Effector CD4-positive, alpha-beta T cell (primary cell): Measurements from ENCODE around the gene SH2B2.

ENCODE experiments used
- DNase-seq: peaks from one replicate; pipeline ENCODE4 v3.0.0-alpha.2; 2020
- total RNA-seq: gene quantifications from one replicate; lab custom pipeline; 2026; lab: John Stamatoyannopoulos, UW

The SH2B2 gene
- total RNA-seq, result 2.1 reads per million, percentile 4 among the genes with 10 or more reads in this experiment

DNA sequence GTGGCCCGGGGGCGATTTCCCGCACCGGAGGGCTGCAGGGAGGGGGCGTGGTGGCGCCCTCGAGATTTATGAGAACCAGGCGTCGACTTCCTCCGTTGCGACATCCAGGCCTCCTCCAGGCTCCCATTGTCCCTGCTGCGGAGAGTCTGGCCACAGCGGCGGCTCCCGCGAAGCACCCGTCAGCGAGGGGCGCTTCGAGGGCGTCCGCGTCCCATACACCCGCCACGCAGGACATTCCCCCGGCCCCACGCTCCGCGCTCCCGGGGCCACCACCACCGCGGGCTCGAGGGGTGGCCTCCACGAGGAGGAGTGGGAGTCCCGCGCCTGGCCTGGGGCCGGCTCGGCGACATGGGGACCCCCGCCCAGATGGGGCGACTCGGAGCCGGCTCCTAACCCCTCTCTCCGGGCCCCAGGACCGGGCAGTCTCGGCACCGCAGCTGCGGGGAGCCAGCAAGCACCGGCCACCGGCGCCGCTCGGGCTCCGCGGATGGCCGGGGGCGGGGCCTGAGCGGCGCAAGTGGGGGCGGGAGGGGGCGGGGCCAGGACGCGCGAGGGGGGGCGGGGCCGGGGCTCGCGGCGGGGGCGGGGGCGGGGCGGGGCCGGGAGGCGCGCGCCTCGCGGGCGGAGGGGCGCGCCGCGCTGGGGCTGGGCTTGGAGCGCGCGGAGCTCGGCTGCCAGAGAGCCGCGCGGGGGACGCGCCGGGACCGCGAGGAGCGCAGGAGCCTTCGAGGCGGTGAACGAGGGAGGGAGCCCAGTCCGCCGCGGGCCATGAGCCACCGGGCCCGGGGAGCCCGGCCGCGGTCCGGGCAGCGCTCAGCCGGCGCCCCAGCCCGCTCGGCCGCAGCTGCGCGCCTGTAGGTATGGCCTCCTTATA, at the start of gene SH2B2:
SH2B2 (plus strand) TSS at position 632 of the 874 bp plus-strand sequence. CDS start 13,683 bp downstream, outside the sequence.
- peak; percentile 24 for DNase-seq

DNA sequence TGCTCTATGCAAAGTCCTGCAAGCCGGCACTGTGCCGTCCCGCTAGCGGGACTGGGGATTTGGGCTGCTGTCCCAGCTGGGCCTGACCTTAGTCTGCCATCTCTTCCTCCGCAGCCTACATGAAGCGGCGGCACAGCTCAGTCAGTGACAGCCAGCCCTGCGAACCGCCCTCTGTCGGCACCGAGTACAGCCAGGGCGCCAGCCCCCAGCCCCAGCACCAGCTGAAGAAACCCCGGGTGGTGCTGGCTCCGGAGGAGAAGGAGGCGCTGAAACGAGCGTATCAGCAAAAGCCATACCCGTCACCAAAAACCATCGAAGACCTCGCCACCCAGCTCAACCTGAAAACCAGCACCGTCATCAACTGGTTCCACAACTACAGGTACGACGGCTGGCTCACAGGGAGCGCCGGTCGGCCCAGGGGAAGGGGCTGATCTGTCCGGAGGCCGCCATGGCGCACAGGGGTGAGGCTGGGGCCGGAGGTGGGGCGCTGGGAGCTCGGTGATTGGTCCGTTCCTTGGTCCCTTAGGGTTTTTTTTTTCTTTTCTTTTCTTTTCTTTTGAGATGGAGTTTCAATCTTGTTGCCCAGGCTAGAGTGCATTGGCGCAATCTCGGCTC, 47.4 kb upstream of the SH2B2 start:
- DNase-seq, result no peak

DNA sequence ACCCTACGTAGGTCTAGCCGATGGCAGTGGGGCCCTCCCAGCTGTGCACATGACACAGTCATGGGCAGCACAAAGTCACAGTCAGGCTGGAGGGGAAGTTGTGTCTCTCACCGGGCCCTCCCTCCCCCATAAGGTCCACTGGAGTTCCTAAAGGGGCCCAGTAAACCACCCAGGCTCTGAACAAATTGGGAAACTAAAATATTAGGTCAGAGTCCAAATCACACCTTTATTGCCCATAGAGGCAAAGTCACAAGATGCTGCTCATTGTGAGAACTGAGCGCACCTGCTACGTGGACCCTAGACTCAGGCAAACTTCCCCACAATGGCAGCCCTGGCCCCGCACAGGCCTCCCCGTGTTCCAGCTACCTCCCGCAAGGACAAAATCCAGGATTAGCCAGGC, 45.2 kb upstream of the SH2B2 start:
- DNase-seq, result no peak

DNA sequence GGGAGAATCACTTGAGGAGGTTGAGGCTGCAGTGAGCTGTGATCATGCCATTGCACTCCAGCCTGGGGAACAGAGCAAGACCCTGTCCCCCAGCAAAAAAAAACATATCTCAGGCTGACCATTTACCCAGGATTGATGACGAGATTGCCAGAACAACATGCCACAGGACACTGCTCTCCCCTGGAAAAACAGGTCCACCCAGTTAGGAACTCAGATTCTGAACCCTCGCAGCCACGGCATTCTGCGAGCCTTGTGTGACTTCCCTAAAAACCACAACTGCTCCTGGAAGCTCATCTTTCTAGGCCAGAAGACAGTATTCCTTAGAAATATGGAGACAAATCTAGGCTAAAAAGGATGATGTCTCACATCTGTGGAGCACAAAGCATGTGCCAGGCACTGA, 42.1 kb upstream of the SH2B2 start:
- no peak for DNase-seq

DNA sequence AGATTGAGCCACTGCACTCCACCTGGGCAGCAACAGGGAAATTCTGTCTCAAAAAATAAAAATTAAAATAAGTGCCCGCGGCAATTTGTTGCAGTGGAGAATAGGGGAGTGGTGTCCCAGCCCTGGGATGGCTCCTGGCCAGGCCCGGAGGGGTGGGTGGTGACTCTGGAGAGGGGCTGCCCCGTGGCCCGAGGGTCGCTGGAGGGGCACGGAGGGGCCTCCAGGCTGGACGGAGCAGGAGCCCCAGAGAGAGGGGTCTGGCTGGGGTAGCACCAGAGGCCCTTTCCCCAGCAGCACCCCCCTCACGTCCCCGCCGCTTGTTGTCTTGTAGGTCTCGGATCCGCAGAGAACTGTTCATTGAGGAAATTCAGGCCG, 38.6 kb upstream of the SH2B2 start:
- no peak for DNase-seq

DNA sequence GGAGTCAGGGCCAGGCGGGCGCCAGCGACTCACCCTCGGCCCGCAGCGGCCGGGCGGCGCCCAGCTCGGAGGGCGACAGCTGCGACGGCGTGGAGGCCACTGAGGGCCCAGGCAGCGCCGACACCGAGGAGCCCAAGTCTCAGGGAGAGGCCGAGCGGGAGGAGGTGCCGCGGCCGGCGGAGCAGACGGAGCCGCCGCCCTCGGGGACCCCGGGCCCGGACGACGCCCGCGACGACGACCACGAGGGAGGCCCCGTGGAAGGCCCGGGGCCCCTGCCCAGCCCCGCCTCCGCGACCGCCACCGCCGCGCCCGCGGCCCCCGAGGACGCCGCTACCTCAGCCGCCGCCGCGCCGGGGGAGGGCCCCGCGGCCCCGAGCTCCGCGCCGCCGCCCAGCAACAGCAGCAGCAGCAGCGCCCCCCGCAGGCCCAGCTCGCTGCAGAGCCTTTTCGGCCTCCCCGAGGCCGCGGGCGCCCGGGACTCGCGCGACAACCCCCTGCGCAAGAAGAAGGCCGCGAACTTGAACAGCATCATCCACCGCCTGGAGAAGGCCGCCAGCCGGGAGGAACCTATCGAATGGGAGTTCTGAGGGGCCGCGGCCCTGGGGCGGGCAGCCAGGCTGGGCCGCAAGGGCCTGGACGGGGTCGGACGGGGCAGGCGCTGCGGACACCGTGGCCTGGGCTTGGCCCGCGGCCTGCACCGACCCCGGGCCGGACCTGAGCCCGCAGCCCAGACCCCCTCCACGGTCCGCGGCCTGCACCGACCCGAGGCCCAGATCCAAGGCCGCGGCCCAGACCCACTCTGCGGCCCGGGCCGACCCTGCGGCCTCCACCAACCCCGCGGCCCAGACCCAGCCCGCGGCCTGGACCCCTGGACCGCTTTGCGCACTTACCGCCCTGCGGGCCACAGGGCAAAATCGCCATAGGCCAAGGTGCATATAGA, 37.9 kb upstream of the SH2B2 start:
- DNase-seq, result no peak

DNA sequence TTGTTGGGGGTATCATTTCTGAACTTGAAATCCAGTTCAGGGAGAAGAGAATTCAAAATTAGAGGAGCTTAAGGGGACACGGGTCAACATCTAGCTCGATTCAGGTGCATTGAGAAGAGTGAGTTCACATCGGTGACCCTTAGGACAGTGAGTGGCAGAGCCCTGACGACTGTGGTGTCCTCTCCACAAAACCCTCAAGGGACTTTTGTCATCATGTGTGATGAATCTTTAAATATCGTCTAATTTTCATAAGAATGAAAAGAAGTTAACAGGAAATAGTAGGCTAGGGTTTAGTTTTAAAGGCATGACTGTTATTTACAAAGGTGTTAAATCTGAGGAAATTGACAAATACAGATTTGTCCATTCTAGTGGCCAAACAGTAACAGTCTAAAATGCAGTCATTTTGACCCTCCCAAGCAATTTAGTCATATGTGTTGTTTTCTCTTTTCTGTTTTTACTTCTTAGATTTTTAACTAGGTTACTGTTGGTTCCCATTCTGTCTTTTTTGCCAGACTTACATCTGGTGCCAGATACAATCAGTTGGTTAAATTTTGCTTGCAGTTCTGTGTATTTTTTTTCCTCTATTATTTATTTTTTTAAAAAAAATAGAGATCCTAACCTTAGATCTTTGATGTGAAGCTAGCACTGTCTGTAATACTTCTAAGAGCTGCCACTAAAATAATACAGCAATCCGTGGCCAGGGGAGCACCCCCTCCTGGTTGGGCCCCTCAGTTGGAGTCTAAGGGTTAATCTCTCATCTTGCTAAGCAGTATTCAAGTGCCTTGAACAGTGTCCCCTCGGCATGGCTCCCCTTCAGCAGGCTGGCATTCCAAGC, 34.9 kb upstream of the SH2B2 start:
- DNase-seq, result no peak

DNA sequence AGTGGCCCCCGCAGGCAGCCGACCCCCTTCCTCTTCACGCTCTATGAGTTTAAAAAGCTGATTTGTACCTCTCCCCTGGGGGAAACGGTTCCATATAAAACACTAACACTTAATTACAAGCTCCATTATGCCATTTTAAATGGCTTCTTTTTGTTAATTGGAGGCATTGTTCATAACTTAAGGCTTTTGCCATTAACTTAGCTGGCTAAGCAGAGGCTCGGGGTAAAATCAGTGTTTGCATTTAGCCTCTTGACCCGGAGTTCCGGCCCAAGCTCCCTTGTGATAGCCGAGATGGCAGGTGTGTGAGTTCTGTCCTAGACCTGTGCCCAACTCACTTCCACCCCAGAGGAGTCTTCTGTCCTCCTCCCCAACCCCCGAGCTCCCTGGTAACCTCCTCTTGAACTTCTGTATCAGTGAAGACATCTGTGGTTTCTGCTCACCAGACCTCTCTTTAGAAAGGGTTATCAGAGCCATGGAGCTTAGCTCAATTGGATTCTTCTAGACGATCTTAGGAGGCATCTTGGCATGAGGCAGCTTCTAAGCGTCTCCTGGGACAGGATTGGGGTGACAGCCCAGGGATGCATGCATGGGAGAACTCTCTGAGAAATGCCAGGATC, 34.2 kb upstream of the SH2B2 start:
- no peak for DNase-seq

DNA sequence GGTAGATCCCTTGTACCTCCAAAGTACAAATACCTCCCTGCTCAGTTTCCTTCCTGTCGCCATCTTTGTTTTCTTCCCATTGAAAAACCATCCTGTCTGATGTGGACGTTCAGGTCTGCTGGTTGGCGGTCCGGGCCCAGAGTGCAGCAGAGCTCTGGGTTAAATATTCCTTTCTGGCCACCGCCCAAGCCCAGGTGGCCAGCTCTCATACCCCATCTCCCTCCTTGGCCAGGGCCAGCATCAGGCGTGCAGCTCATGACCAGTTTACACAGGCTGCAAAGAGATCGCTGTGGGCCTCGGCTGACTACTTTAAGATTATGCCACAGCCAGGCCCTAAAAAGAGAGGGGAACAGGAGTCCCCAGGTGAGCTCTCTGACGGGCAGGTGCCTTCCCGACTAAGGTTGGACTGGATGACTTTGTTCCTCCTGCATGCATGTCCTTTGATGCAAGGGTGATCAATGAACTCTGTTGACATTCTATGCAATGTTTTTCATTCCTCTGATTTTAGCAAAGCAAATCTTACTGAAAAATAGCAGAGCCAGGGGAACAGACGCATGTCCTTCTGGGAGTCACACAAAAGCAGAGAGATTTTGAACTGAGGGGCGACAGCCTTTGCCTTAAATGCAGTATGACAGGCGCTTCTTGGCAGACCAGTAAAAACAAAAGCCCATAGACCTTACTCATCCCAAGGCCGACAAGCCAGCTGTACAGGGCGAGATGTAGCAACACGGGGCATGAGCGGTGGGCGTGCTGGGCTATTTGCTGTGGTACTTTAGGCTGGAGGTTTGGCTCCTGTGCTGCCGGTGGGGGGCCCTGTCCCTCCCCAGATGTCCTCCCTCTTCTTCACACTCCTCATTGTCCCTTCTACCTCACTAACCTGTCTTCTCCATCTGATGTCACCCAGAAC, 33.3 kb upstream of the SH2B2 start:
- no peak for DNase-seq

DNA sequence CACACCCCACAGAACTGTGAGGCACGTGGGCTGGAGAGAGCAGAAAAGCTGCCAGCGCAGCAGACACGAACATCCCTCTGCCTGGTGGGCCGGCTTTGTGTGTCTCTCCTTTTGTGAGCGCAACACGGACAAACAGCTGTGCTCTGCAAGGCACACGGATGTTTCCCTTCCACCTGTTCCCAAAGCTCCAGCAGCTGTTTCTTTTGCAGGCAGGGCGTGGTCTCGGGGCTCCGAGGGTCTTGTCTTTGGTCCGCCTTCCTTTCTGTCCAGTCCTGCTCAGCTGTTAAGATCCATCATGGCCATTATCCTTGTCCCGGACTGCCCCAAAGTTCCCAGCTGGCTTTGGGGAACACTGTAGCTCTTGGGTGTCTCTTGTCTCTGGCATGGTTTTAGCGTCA, 32.7 kb upstream of the SH2B2 start:
- no peak for DNase-seq

DNA sequence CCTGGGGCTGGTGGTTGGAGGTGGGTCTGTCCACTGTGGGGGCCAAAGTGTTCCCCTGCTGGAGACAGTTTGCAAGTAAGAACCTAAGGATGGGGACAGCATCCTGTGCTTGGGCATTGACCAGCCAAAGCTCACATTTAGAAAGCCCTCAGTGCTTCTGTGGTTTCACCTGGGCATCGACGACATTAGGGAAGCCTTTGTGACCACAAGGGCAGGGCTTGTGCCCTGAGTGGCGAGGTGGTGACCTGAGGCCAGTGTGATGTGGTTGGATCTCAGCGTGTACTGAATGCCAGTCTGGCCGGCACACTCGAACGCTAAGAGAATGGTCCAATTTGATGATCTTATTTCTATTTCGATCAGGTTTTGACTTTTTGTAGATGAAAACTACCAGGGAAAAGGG, 32.1 kb upstream of the SH2B2 start:
- no peak for DNase-seq

DNA sequence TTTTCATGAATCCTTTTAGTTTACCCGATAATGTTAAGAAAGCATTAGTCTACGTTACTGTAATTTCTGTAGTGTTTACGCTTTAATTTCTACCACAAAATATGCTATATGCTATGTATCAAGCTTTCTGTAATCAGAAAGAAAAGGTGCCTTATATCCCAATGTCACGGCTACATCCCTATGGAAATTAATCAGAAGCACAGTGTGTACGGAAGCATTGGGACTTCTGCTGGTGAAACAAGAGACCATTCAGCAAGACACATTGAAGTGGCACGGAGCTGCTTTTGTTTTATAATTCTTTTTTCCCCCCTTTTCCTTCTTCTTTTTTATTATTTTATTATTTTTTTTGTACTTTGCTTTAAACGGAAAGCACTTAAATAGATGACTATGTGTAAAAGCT, 31.2 kb upstream of the SH2B2 start:
- DNase-seq, result no peak

DNA sequence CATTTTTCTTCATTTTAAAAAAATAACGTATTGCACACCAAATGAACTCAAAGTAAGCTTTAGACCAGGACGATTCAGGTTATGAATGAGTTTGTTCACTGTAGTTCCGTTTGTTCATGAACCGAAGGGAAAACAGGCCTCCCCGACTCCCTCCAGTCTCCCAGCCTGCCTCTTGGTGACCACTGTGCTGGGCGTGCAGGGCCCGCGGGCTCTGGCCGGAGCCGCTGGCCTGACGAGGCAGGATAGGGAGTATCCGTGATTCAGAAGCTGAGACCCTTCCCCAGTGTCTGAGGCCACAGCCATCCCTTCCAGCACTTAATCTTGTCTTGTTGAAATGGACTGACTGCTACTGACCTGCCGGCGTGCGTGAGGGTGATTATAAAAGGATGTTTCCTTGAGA, 30.8 kb upstream of the SH2B2 start:
- no peak for DNase-seq

DNA sequence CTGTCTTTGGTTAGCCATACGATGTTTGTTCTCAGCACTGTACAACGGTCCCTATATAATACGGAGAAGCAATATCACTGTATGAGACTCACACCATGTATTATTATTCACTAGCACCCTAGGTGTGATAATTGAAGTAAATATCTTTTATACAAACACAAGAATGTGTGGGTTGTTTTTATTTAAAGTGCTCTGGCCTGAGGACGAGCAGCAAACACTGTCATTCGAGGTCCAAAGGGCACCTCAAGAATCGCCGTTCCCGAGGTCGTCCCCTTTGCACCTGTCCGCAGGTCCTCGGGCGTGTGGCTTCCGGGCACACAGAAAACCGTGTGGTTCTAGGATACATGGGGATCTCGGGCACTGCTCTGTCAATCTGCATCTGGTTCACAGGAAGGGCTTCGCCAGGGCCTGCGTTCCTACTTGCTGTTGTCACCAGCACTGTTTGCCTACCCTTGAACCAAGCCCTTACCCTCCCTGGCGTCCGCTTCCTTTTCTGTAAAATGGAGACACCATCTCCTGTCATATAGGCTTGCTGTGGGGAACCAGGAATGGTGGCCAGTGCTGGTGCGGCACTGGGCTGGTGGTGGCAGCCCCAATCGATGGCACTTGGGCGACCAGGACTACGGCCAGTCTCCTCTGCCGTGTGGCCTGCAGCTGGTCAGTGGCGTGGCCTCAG, 28.5 kb upstream of the SH2B2 start:
- no peak for DNase-seq

DNA sequence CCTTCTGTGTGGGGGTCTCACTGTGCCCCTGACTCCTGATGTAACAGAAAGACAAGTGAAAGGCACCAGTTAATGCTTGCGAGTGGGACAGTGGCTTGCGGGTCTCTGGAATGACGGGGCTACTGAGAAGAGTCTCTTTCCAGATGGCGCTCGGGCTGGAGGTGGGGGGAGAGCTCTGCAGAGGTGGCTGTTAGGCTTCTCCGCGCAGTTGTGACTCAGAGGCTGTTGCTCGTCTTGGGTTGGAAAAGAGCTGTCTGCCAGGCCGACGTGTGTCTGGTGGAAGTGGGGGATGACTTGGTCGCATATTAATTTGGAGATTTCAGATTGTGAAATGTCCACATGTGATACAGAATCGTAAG, 27.9 kb upstream of the SH2B2 start:
- no peak for DNase-seq

DNA sequence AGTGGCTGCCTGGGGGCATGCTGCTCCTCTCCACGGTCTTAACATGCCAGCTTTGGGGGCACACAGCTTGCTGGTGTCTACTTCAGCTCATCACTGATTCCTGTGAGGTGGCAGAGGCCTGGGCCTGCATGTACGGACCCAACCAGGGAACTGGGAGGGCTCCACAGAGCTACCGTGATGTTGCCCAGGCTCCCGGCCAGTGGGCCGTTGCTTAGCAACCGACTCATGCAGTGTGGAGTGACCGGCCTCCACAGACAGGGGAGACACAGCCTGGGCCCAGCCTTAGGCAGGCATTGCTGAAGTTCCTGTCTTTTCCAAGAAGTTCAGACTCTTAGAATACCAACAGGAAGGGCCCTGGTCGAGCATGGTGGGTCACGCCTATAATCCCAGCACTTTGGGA, 25.8 kb upstream of the SH2B2 start:
- no peak for DNase-seq

DNA sequence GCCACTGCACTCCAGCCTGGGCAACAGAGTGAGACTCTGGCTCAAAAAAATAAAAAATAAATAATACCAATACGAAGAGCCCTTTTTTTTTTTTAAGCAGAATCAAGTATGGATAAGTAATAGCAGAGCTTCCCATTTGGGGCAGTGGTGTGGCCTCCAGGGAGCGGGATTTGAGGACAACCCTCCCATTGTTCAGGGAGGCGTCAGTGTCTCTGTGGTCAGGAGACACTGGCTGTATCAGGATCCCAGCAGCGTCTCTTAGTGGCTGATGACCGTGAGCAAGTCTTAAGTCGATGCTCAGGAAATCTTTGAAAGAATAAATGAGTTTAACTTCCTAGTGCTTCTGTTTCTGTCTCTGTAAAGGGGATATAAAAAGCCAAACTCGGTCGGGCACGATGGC, 25.2 kb upstream of the SH2B2 start:
- no peak for DNase-seq

DNA sequence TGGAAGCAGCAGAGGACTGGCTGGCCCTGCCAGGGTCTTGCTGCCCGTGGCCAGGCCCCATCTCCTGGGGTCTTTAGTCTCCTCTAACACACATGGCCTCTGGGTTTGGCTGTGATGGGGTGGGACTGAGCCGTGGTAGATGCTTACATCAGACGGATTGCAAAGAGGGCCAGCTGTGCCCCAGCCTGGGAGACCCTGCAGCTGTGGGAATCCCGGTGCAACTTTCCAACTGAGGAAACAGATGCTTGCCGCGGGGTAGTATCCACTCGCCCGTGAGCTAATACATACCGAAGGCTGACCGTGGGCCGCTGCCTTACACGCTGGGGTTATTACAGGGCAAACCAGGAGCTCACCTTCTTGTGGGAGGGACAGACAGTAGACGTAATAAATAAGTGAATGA, 24.1 kb upstream of the SH2B2 start:
- DNase-seq, result no peak

DNA sequence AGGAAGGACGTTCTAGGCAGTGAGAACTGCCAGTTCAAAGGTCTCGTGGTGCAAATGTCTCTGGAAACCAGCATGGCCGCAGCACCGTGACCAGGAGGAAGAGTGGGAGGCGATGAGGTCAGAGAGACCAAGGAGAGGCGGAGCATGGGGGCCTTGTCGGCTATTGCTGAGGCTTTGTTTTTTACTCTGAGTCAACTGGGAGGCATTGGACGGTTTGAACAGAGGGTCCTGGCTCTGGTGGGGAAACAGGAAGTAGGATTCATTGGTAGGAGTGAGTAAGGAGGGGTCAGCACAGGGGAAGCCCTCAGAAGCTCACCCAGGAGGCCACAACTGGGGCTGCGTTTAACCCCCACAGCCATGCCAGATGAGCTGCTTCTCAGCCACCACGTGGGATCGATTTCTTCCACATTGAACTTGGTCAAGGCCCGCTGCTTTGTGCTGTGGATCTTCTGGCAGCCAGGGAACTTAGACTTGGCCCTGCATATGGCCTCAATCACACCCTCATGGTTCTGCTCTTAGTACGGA, 22.2 kb upstream of the SH2B2 start:
- no peak for DNase-seq

DNA sequence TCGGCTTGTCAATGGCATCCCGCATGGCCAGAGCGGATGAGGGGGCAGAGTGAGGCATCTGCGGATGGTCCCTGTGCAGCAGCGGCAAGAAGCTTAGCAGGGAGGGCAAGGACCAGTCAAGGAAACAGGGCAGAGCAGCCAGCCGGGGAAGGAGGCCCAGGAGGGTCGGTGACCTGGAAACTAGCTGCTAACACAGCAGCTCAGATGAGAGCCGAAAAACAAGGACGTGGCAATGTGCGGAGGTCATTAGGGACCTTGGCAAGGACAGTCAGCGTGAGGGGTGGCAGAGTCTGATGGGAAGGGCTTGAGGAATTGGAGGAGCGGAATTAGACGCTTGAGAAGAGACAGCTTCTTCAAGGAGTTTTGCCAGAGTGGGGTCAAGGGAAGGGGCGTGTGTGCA, 20.1 kb upstream of the SH2B2 start:
- DNase-seq, result no peak
